OCI-LY3 (cell line): ENCODE results near the gene HNRNPUL1.

Experiments used
- CTCF ChIP-seq: fragments of 200-600, 300-600 bp; sonication (generic); IDR thresholded peaks from 2 replicates; pipeline ENCODE4 v1.5.1; 2014; ENCODE audit warnings: antibody characterized with exemption, low read length, low read depth
- EZH2phosphoT487 ChIP-seq: fragments of 200-600 bp; shearing (Covaris generic); IDR thresholded peaks from 2 replicates; pipeline ENCODE4 v1.6.1; 2018; ENCODE audit warnings: antibody characterized with exemption, mixed run types, low read depth

DNA sequence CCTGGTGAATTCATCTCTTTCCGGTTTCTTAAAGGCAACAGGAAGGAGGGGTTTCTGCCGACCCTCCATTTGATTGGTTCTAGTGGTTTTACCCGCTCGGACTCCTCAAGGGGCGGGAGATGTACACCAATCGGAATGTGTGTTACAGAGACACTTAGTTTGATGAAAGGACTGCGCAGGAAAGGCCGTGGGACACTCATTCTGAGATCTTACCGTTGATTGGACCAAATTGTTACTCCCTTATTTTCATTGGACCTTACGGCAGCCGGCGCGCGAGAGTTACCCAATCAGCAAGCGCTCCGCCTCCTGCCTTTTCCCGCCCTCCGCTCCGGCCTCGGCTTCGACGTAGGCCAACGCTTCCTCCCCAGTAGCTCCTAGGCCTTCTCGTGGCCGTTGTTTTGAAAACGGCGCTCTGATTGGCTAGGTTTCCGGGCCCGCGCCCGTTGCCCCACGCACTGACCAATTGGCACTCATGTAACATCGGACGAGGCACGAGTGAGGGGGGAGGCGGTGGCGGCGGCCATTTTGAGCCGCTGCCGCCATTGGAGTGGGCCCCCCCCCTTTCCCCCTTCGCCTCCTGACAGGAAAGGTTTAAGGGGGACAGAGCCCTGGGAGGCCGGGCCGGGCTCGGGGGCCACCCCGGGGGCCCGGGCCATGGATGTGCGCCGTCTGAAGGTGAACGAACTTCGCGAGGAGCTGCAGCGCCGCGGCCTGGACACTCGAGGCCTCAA, at the start of gene HNRNPUL1:
- peak; percentile 44 for TF ChIP-seq CTCF
- TF ChIP-seq EZH2phosphoT487: no peak
